Astrocyte (in vitro differentiated cells and primary cell): ENCODE results near the gene KLHL25.

Experiments
- EZH2 ChIP-seq: IDR thresholded peaks from 2 replicates; pipeline ENCODE4 v1.6.1; 2012; ENCODE audit warnings: mild to moderate bottlenecking, low read length, inconsistent platforms; ENCODE audit not compliant: insufficient read depth
- TF ChIP-seq, protein P1 (sequence below): IDR thresholded peaks from 2 replicates; pipeline ENCODE4 v1.5.1; 2011; ENCODE audit warnings: low read depth, mild to moderate bottlenecking, inconsistent platforms, low read length, moderate library complexity; ENCODE audit not compliant: insufficient read depth

- TF ChIP-seq, protein P1, sequence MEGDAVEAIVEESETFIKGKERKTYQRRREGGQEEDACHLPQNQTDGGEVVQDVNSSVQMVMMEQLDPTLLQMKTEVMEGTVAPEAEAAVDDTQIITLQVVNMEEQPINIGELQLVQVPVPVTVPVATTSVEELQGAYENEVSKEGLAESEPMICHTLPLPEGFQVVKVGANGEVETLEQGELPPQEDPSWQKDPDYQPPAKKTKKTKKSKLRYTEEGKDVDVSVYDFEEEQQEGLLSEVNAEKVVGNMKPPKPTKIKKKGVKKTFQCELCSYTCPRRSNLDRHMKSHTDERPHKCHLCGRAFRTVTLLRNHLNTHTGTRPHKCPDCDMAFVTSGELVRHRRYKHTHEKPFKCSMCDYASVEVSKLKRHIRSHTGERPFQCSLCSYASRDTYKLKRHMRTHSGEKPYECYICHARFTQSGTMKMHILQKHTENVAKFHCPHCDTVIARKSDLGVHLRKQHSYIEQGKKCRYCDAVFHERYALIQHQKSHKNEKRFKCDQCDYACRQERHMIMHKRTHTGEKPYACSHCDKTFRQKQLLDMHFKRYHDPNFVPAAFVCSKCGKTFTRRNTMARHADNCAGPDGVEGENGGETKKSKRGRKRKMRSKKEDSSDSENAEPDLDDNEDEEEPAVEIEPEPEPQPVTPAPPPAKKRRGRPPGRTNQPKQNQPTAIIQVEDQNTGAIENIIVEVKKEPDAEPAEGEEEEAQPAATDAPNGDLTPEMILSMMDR = no peak
- TF ChIP-seq EZH2 = no peak
Measured at GRCh38 chr15:85741662-85742061, 53.1 kb downstream of the KLHL25 start.
